GM23338 (cell line): Measurements from ENCODE around the gene PABPN1. TPM values are rescaled to one million over a fixed set of nuclear protein-coding genes. Genes with fewer than 3 reads are reported as not detected.

Experiments
- ATAC-seq: fragments of 200-7000 bp; cut with Tn5 transposase; 3 replicates; pipeline ENCODE4 v1.9.1; 2020
- DNase-seq: peaks from one replicate; pipeline ENCODE4 v3.0.0-alpha.2; 2015; ENCODE audit warnings: low spot score
- H2AFZ ChIP-seq: fragments of 200-600 bp; sonication (generic); 2 replicates; pipeline ENCODE4 v1.8.0; 2016; ENCODE audit warnings: antibody characterized with exemption, mild to moderate bottlenecking, moderate library complexity
- H3F3A ChIP-seq: fragments of 200-600 bp; sonication (generic); replicated peaks from 2 replicates; pipeline ENCODE4 v1.8.0; 2017; ENCODE audit warnings: antibody characterized with exemption, mixed run types, low read depth
- H3K27ac ChIP-seq: fragments of 200-600 bp; sonication (generic); 2 replicates; pipeline ENCODE4 v1.6.1; 2016; ENCODE audit warnings: low read depth
- H3K27me3 ChIP-seq: fragments of 200-600 bp; sonication (generic); 2 replicates; pipeline ENCODE4 v1.8.0; 2016; ENCODE audit warnings: mild to moderate bottlenecking, mixed run types, moderate library complexity; ENCODE audit not compliant: insufficient read depth
- H3K36me3 ChIP-seq: fragments of 200-600 bp; sonication (generic); 2 replicates; pipeline ENCODE4 v1.8.0; 2016; ENCODE audit warnings: mild to moderate bottlenecking; ENCODE audit not compliant: insufficient read depth
- H3K4me1 ChIP-seq: fragments of 200-600 bp; sonication (generic); 2 replicates; pipeline ENCODE4 v1.8.0; 2016; ENCODE audit warnings: mild to moderate bottlenecking, moderate library complexity; ENCODE audit not compliant: insufficient read depth
- H3K4me2 ChIP-seq: fragments of 200-600 bp; sonication (generic); 2 replicates; pipeline ENCODE4 v1.7.1; 2017; ENCODE audit warnings: mixed run types
- H3K4me3 ChIP-seq: fragments of 200-600 bp; sonication (generic); 2 replicates; pipeline ENCODE4 v1.6.1; 2016; ENCODE audit warnings: mixed run types
- H3K79me2 ChIP-seq: fragments of 200-600 bp; sonication (generic); replicated peaks from 2 replicates; pipeline ENCODE4 v1.8.0; 2017; ENCODE audit warnings: mild to moderate bottlenecking; ENCODE audit not compliant: insufficient read depth
- H3K9me2 ChIP-seq: fragments of 200-600 bp; sonication (generic); 2 replicates; pipeline ENCODE4 v1.8.0; 2017; ENCODE audit not compliant: insufficient read depth
- H4K20me1 ChIP-seq: fragments of 200-600 bp; sonication (generic); replicated peaks from 2 replicates; pipeline ENCODE4 v1.8.0; 2017; ENCODE audit warnings: mild to moderate bottlenecking; ENCODE audit not compliant: insufficient read depth
- H3K27ac Mint-ChIP-seq: 2 replicates; pipeline ENCODE4 v1.8.0; 2020; ENCODE audit warnings: inconsistent platforms, mild to moderate bottlenecking, moderate library complexity, mixed read lengths
- H3K27me3 Mint-ChIP-seq: 3 replicates; pipeline ENCODE4 v1.8.0; 2022; ENCODE audit warnings: low read depth, mild to moderate bottlenecking, moderate library complexity, mixed read lengths, inconsistent platforms; ENCODE audit not compliant: insufficient read depth, poor library complexity
- H3K36me3 Mint-ChIP-seq: 3 replicates; pipeline ENCODE4 v1.8.0; 2021; ENCODE audit warnings: low read depth, mild to moderate bottlenecking, inconsistent platforms, moderate library complexity, mixed read lengths
- H3K4me1 Mint-ChIP-seq: 3 replicates; pipeline ENCODE4 v1.8.0; 2020; ENCODE audit warnings: mild to moderate bottlenecking, inconsistent platforms, mixed read lengths
- H3K4me3 Mint-ChIP-seq: 3 replicates; pipeline ENCODE4 v1.8.0; 2021; ENCODE audit warnings: moderate library complexity, mild to moderate bottlenecking, inconsistent platforms, mixed read lengths
- H3K9me3 Mint-ChIP-seq: 3 replicates; pipeline ENCODE4 v1.8.0; 2020; ENCODE audit warnings: moderate library complexity, mild to moderate bottlenecking, inconsistent platforms, mixed read lengths
- CREB1 ChIP-seq: fragments of 250-450 bp; sonication (Bioruptor Pico); IDR thresholded peaks from 2 replicates; pipeline ENCODE4 v1.5.0; 2020; ENCODE audit warnings: low read depth, mild to moderate bottlenecking, moderate library complexity
- CTCF ChIP-seq, 2 experiments: fragments of 200-600 bp in 1 of 2; sonication (generic) in 1 of 2; conservative IDR thresholded peaks; 2 replicates each; pipeline versions ENCODE4 v1.5.1 to v1.6.1; 2016 to 2017; ENCODE audit warnings: antibody characterized with exemption in 2 of 2, low read depth in 2 of 2, mild to moderate bottlenecking in 2 of 2, moderate library complexity in 1 of 2
- ETS1 ChIP-seq: IDR thresholded peaks from 2 replicates; pipeline ENCODE4 v1.6.1; 2016; ENCODE audit warnings: antibody characterized with exemption
- EZH2phosphoT487 ChIP-seq: fragments of 200-600 bp; sonication (generic); IDR thresholded peaks from one replicate; pipeline ENCODE4 v1.8.1; 2018; ENCODE audit warnings: antibody characterized with exemption; ENCODE audit not compliant: unreplicated experiment
- POLR2AphosphoS5 ChIP-seq: IDR thresholded peaks from 2 replicates; pipeline ENCODE4 v1.6.1; 2016; ENCODE audit warnings: antibody characterized with exemption, low read depth
- REST ChIP-seq: IDR thresholded peaks from one replicate; pipeline ENCODE4 v1.6.1; 2018; ENCODE audit warnings: antibody characterized with exemption; ENCODE audit not compliant: unreplicated experiment
- STAT1 ChIP-seq: IDR thresholded peaks from one replicate; pipeline ENCODE4 v1.6.1; 2016; ENCODE audit warnings: antibody characterized with exemption; ENCODE audit not compliant: unreplicated experiment
- polyA plus RNA-seq: library from polyadenylated mRNA; unstranded; fragments of >200 nt; fragmentation: Nextera tagmentation; extraction: Ambion mirVana; gene quantifications from 2 replicates; pipeline ENCODE4 v1.2.1, GENCODE V29; 2016
- total RNA-seq: library from RNA; depleted of rRNA; stranded (reverse); fragments of >200 nt; shearing (Covaris generic); gene quantifications from 2 replicates; pipeline ENCODE4 v1.2.3, GENCODE V29; 2014

Gene PABPN1
- total and polyA plus RNA-seq, 2 experiments from 2014 or later = 116 to 342 TPM

GRCh38 chr14:23339506-23340268 lies 18.4 kb downstream of the PABPN1 start:
- H3K79me2 ChIP-seq = no peaks in the 10 kb centered on the region
- H3K4me3 ChIP-seq = no peak overlapping the region
- H3K27me3 Mint-ChIP-seq = peaks cover 2% of the 10 kb centered on the region
- peaks cover 51% of the 10 kb centered on the region for H3K9me3 Mint-ChIP-seq
- H3K4me2 ChIP-seq = no peak overlapping the region
- no peaks in the 10 kb centered on the region for H3K4me1 ChIP-seq
- ATAC-seq (no peak), DNase-seq (peak; percentile 48)
- H3K36me3 Mint-ChIP-seq = peaks cover 12% of the 10 kb centered on the region; the same call in 2 of the 3 replicates
- no peaks in the 10 kb centered on the region; the same call in 1 of the 2 replicates for H3K27me3 ChIP-seq
- H3K27ac ChIP-seq = no peak overlapping the region
- no peak for TF ChIP-seq CREB1 (CRISPR knock-in tag)
- TF ChIP-seq ETS1 = no peak
- no peak for TF ChIP-seq POLR2AphosphoS5
- TF ChIP-seq CTCF (conservative IDR thresholded peaks at IDR 0.05; ENCODE audit: low read depth in 2 of 2) = no peak
- no peak for TF ChIP-seq EZH2phosphoT487
- no peak for TF ChIP-seq REST
- TF ChIP-seq STAT1 = no peak
- no peak overlapping the region for H3K27ac Mint-ChIP-seq
- H4K20me1 ChIP-seq = no peaks in the 10 kb centered on the region
- H3K4me3 Mint-ChIP-seq = no peak overlapping the region
- H3F3A ChIP-seq = no peaks in the 10 kb centered on the region
- 0 out of 2 replicates have a peak, but pooled peaks cover 10% of the 10 kb centered on the region for H3K9me2 ChIP-seq
- H3K36me3 ChIP-seq = 0 out of 2 replicates have a peak, but pooled peaks cover 4% of the 10 kb centered on the region
- H3K4me1 Mint-ChIP-seq = no peaks in the 10 kb centered on the region
- H2AFZ ChIP-seq = no peak overlapping the region

- peaks cover 24% of the 10 kb centered on the region for H3K9me3 Mint-ChIP-seq
- no peak for ATAC-seq
Measured at GRCh38 chr14:23344481-23344880, 23.2 kb downstream of the PABPN1 start.

More at GRCh38 chr14:23344481-23344880, 23.2 kb downstream of the PABPN1 start:
- Histone ChIP-seq H3K9me2 (no peaks in the 10 kb centered on the region), H3K36me3 (no peaks in the 10 kb centered on the region), H3K79me2 (no peaks in the 10 kb centered on the region), H4K20me1 (no peaks in the 10 kb centered on the region), H3K4me1 (peaks cover 10% of the 10 kb centered on the region), H3K27me3 (no peaks in the 10 kb centered on the region), H3K4me3 (no peak overlapping the region), H3F3A (peaks cover 6% of the 10 kb centered on the region; the same call in 1 of the 2 replicates), H3K4me2 (no peak overlapping the region), H3K27ac (no peak overlapping the region), H2AFZ (no peak overlapping the region)
- no peak for TF ChIP-seq POLR2AphosphoS5
- TF ChIP-seq CTCF (conservative IDR thresholded peaks at IDR 0.05; ENCODE audit: low read depth in 2 of 2) = peak in 1 of 2 experiments; percentile 11; a peak in 1 of 4 replicates
- Mint-ChIP-seq H3K36me3 (peaks cover 9% of the 10 kb centered on the region), H3K27me3 (peaks cover 4% of the 10 kb centered on the region), H3K4me1 (peaks cover 12% of the 10 kb centered on the region), H3K4me3 (no peak overlapping the region), H3K27ac (no peak overlapping the region)
- DNase-seq = no peak
